NCI-H2029 (cell line): ENCODE data around the gene SMOC1.
A peak's percentile ranks its signal among the peaks of the same experiment; 100 is the strongest.

Source experiments
- DNase-seq: peaks from one replicate; lab custom pipeline; 2025; lab: John Stamatoyannopoulos, UW

SMOC1 gene

GRCh38 chr14:70011098-70011497, 131.9 kb downstream of the SMOC1 start:
- DNase-seq, result no peak

- no peak for DNase-seq
Measured at GRCh38 chr14:70011708-70012107, 132.5 kb downstream of the SMOC1 start.

GRCh38 chr14:70013271-70013873, 134.2 kb downstream of the SMOC1 start:
- DNase-seq, result no peak

- DNase-seq, result no peak
Measured at GRCh38 chr14:70014406-70015095, 135.3 kb downstream of the SMOC1 start.

GRCh38 chr14:70018230-70018629, 139.0 kb downstream of the SMOC1 start:
- DNase-seq, result no peak

GRCh38 chr14:70018713-70019211, 139.5 kb downstream of the SMOC1 start:
- no peak for DNase-seq

GRCh38 chr14:70019695-70020094, 140.5 kb downstream of the SMOC1 start:
- no peak for DNase-seq

- DNase-seq, result no peak
Measured at GRCh38 chr14:70020352-70021170, 141.3 kb downstream of the SMOC1 start.

GRCh38 chr14:70021548-70022220, 142.5 kb downstream of the SMOC1 start:
- no peak for DNase-seq

GRCh38 chr14:70022771-70023445, 143.7 kb downstream of the SMOC1 start:
- no peak for DNase-seq

- DNase-seq, result no peak
Measured at GRCh38 chr14:70023871-70024270, 144.7 kb downstream of the SMOC1 start.

- no peak for DNase-seq
Measured at GRCh38 chr14:70027785-70028428, 148.7 kb downstream of the SMOC1 start.

- DNase-seq, result peak; percentile 7
Measured at GRCh38 chr14:70029296-70030132, 150.3 kb downstream of the SMOC1 start.

- no peak for DNase-seq
Measured at GRCh38 chr14:70032016-70032415, 152.8 kb downstream of the SMOC1 start.

GRCh38 chr14:70032447-70032846, 153.2 kb downstream of the SMOC1 start:
- no peak for DNase-seq

- DNase-seq, result no peak
Measured at GRCh38 chr14:70033116-70033515, 153.9 kb downstream of the SMOC1 start.

GRCh38 chr14:70033561-70033960, 154.3 kb downstream of the SMOC1 start:
- no peak for DNase-seq

GRCh38 chr14:70034257-70034656, 155.0 kb downstream of the SMOC1 start:
- DNase-seq, result no peak

- DNase-seq, result no peak
Measured at GRCh38 chr14:70036665-70037064, 157.4 kb downstream of the SMOC1 start.

GRCh38 chr14:70043001-70043400, 163.8 kb downstream of the SMOC1 start:
- no peak for DNase-seq
